Transverse colon (tissue), 4 donors: ENCODE data around the gene PRCD. TPM values are rescaled to one million over a fixed set of nuclear protein-coding genes. Genes with fewer than 3 reads are reported as not detected.

Experiments
- DNase-seq: peaks from one replicate; pipeline ENCODE4 v3.0.0-alpha.2; 2019
- H3K27ac ChIP-seq, 4 donors: fragments of 200-600 bp; sonication (generic); 2 replicates each; pipeline ENCODE4 v1.5.1; 2016 to 2018; ENCODE audit warnings: inconsistent platforms in 4 of 4
- H3K27me3 ChIP-seq: fragments of 200-600 bp; sonication (generic); 2 replicates; pipeline ENCODE4 v1.5.1; 2017; ENCODE audit warnings: inconsistent platforms
- H3K36me3 ChIP-seq, 4 donors: fragments of 200-600 bp; sonication (generic); 2 replicates each; pipeline ENCODE4 v1.5.1; 2017 to 2019; ENCODE audit warnings: inconsistent platforms in 4 of 4
- H3K4me1 ChIP-seq, 4 donors: fragments of 200-600 bp; sonication (generic); 2 replicates each; pipeline ENCODE4 v1.5.1; 2017 to 2020; ENCODE audit warnings: inconsistent platforms in 4 of 4
- H3K4me3 ChIP-seq, 4 donors: fragments of 200-600 bp; sonication (generic); 1 replicate in 1 of 4; 2 replicates in 3 of 4; pipeline versions ENCODE4 v1.5.1 to v1.6.1; 2017 to 2019; ENCODE audit warnings: inconsistent platforms in 4 of 4
- H3K9me3 ChIP-seq, 2 donors: fragments of 200-600 bp; sonication (generic); 2 replicates each; pipeline ENCODE4 v1.5.1; 2017 to 2019; ENCODE audit warnings: inconsistent platforms in 2 of 2
- CTCF ChIP-seq, 5 experiments: fragments of 200-600 bp in 3 of 5; fragments of 450-650 bp in 2 of 5; sonication (generic) in 3 of 5; IDR thresholded peaks; 1 replicate in 2 of 5; 2 replicates in 3 of 5; pipeline ENCODE4 v1.5.1; 2016 to 2017; ENCODE audit warnings: antibody characterized with exemption in 5 of 5, inconsistent platforms in 3 of 5, mild to moderate bottlenecking in 2 of 5, moderate library complexity in 1 of 5
- EP300 ChIP-seq: sonication (generic); formaldehyde crosslinking; IDR thresholded peaks from one replicate; pipeline ENCODE4 v1.6.1; 2017; ENCODE audit warnings: antibody characterized with exemption, low read depth
- POLR2A ChIP-seq: fragments of 450-650 bp; IDR thresholded peaks from one replicate; pipeline ENCODE4 v1.6.1; 2016; ENCODE audit warnings: antibody characterized with exemption, mild to moderate bottlenecking, moderate library complexity
- POLR2AphosphoS5 ChIP-seq, 3 donors: sonication (generic); formaldehyde crosslinking; IDR thresholded peaks; one replicate each; pipeline ENCODE4 v1.6.1; 2016; ENCODE audit warnings: antibody characterized with exemption in 3 of 3
- WGBS, 2 donors: methylation state at CpG; one replicate each; pipeline ENCODE4 v1.1.5; 2018; ENCODE audit warnings: low coverage in 1 of 2; 5-methylcytosine and 5-hydroxymethylcytosine counted together
- in situ Hi-C, 4 donors: fragments of 200-750 bp; cut with MboI; loops; one replicate each; pipeline versions ENCODE4 v1.15.0 to v1.15.1; 2017; ENCODE audit warnings: low sequenced_read_pairs in 3 of 4, low pct_ligation_motif_present in 1 of 4, low pct_unique_long_range_greater_than_20kb in 1 of 4
- intact Hi-C: fragments of 100-400 bp; cut with DNase I; formaldehyde crosslinking; loops from one replicate; pipeline ENCODE4 v1.15.1; 2023; ENCODE audit warnings: low total_unique reads
- total RNA-seq, 4 donors: library from RNA; depleted of rRNA; stranded (reverse); fragments of >200 nt; gene quantifications; one replicate each; pipeline ENCODE4 v1.1.0, GENCODE V29; 2016

PRCD gene
- total RNA-seq, 4 donors from 2014 or later: 0.64 to 6.8 TPM; not detected in 2

GRCh38 chr17:76565728-76566612 is 26.1 kb downstream of the PRCD start:
- H3K27me3 ChIP-seq: no peaks in the 10 kb centered on the region
- H3K9me3 ChIP-seq: no peaks in the 10 kb centered on the region
- no peak overlapping the region for H3K27ac ChIP-seq
- DNase-seq: no peak
- WGBS, 2 donors: 85 to 92% methylated on average over 9 to 14 of the region's 14 CpGs
- in situ Hi-C loops (no loop called here), intact Hi-C loops (no loop called here)
- H3K36me3 ChIP-seq: no peaks in the 10 kb centered on the region
- peaks cover 4 to 17% (median 10%) of the 10 kb centered on the region in 4 donors for H3K4me1 ChIP-seq
- H3K4me3 ChIP-seq: no peak overlapping the region
- no peak for TF ChIP-seq CTCF (IDR thresholded peaks at IDR 0.05)
- no peak for TF ChIP-seq POLR2AphosphoS5 (IDR thresholded peaks at IDR 0.05)
- no peak for TF ChIP-seq EP300
- no peak for TF ChIP-seq POLR2A

GRCh38 chr17:76566613-76566943 is 26.7 kb downstream of the PRCD start:
- in situ Hi-C loops: no loop called here

GRCh38 chr17:76566988-76567431 is 27.2 kb downstream of the PRCD start:
- no peak overlapping the region for H3K4me3 ChIP-seq
- intact Hi-C loops: no loop called here
- H3K9me3 ChIP-seq: no peaks in the 10 kb centered on the region
- no peak overlapping the region for H3K27ac ChIP-seq
- DNase-seq: no peak
- no peaks in the 10 kb centered on the region for H3K27me3 ChIP-seq
- TF ChIP-seq EP300: no peak
- no peak for TF ChIP-seq POLR2A
- TF ChIP-seq POLR2AphosphoS5 (IDR thresholded peaks at IDR 0.05): no peak
- no peak for TF ChIP-seq CTCF (IDR thresholded peaks at IDR 0.05)
- H3K36me3 ChIP-seq: no peaks in the 10 kb centered on the region
- in situ Hi-C loops: no loop called here
- peaks cover 0 to 6% (median 3%) of the 10 kb centered on the region in 4 donors for H3K4me1 ChIP-seq
- WGBS, 2 donors: 80 to 93% methylated on average over 3 to 5 of the region's 5 CpGs

More at GRCh38 chr17:76566613-76566943, 26.7 kb downstream of the PRCD start:
- Histone ChIP-seq H3K36me3 (no peaks in the 10 kb centered on the region), H3K4me1 (peaks cover 4 to 10% (median 5%) of the 10 kb centered on the region in 4 donors), H3K27me3 (no peaks in the 10 kb centered on the region), H3K4me3 (no peak overlapping the region), H3K27ac (no peak overlapping the region), H3K9me3 (no peaks in the 10 kb centered on the region)
- TF ChIP-seq CTCF (IDR thresholded peaks at IDR 0.05) (no peak), POLR2AphosphoS5 (IDR thresholded peaks at IDR 0.05) (no peak), POLR2A (no peak), EP300 (no peak)
- 86 to 90% methylated on average over 1 to 3 of the region's 3 CpGs for WGBS, 2 donors
- no peak for DNase-seq
- intact Hi-C loops: no loop called here

- WGBS, 2 donors: 75% methylated on average over 14 of the region's 14 CpGs; no CpG with 5 or more reads in 1 of the 2 donors
- Histone ChIP-seq H3K9me3 (no peaks in the 10 kb centered on the region), H3K27me3 (no peaks in the 10 kb centered on the region), H3K4me3 (no peak overlapping the region), H3K36me3 (no peaks in the 10 kb centered on the region), H3K27ac (no peak overlapping the region), H3K4me1 (peaks cover 0 to 4% (median under 1%) of the 10 kb centered on the region in 4 donors)
- no peak for DNase-seq
- TF ChIP-seq POLR2AphosphoS5 (IDR thresholded peaks at IDR 0.05) (no peak), EP300 (no peak), CTCF (IDR thresholded peaks at IDR 0.05) (no peak), POLR2A (no peak)
- in situ Hi-C loops: no loop called here
- intact Hi-C loops: no loop called here
Observed at GRCh38 chr17:76567634-76568432, 28.0 kb downstream of the PRCD start.
